Upper lobe of left lung (tissue), 4 donors: ENCODE results near the gene RPS6KL1.

Experiments used
- CTCF ChIP-seq, 6 experiments: fragments of 450-650 bp in 4 of 6; fragments of 200-600 bp in 2 of 6; sonication (generic) in 2 of 6; IDR thresholded peaks; one replicate each; pipeline ENCODE4 v1.5.1; 2016 to 2019; ENCODE audit warnings: antibody characterized with exemption in 6 of 6
- EP300 ChIP-seq, 4 donors: sonication (generic); formaldehyde crosslinking; IDR thresholded peaks; one replicate each; pipeline ENCODE4 v1.5.1; 2017; ENCODE audit warnings: antibody characterized with exemption in 4 of 4, control low read depth in 2 of 4
- POLR2A ChIP-seq, 4 donors: fragments of 450-650 bp; IDR thresholded peaks; one replicate each; pipeline ENCODE4 v1.5.1; 2016 to 2017; ENCODE audit warnings: antibody characterized with exemption in 4 of 4, mild to moderate bottlenecking in 2 of 4
- POLR2AphosphoS5 ChIP-seq, 2 donors: sonication (generic); formaldehyde crosslinking; IDR thresholded peaks; one replicate each; pipeline ENCODE4 v1.5.1; 2017; ENCODE audit warnings: antibody characterized with exemption in 2 of 2

GRCh38 chr14:74909911-74910310 lies 13.1 kb downstream of the RPS6KL1 start:
- TF ChIP-seq POLR2A (IDR thresholded peaks at IDR 0.05) (no peak), CTCF (IDR thresholded peaks at IDR 0.05) (no peak), POLR2AphosphoS5 (IDR thresholded peaks at IDR 0.05) (no peak), EP300 (IDR thresholded peaks at IDR 0.05) (no peak)
